Transverse colon (tissue), 4 donors: ENCODE results near the gene MED27. TPM values are rescaled to one million over a fixed set of nuclear protein-coding genes. Genes with fewer than 3 reads are reported as not detected.

Experiments used
- DNase-seq: peaks from one replicate; pipeline ENCODE4 v3.0.0-alpha.2; 2019
- H3K27ac ChIP-seq, 4 donors: fragments of 200-600 bp; sonication (generic); 2 replicates each; pipeline ENCODE4 v1.5.1; 2016 to 2018; ENCODE audit warnings: inconsistent platforms in 4 of 4
- H3K27me3 ChIP-seq: fragments of 200-600 bp; sonication (generic); 2 replicates; pipeline ENCODE4 v1.5.1; 2017; ENCODE audit warnings: inconsistent platforms
- H3K36me3 ChIP-seq, 4 donors: fragments of 200-600 bp; sonication (generic); 2 replicates each; pipeline ENCODE4 v1.5.1; 2017 to 2019; ENCODE audit warnings: inconsistent platforms in 4 of 4
- H3K4me1 ChIP-seq, 4 donors: fragments of 200-600 bp; sonication (generic); 2 replicates each; pipeline ENCODE4 v1.5.1; 2017 to 2020; ENCODE audit warnings: inconsistent platforms in 4 of 4
- H3K4me3 ChIP-seq, 4 donors: fragments of 200-600 bp; sonication (generic); 1 replicate in 1 of 4; 2 replicates in 3 of 4; pipeline versions ENCODE4 v1.5.1 to v1.6.1; 2017 to 2019; ENCODE audit warnings: inconsistent platforms in 4 of 4
- H3K9me3 ChIP-seq, 2 donors: fragments of 200-600 bp; sonication (generic); 2 replicates each; pipeline ENCODE4 v1.5.1; 2017 to 2019; ENCODE audit warnings: inconsistent platforms in 2 of 2
- CTCF ChIP-seq, 5 experiments: fragments of 200-600 bp in 3 of 5; fragments of 450-650 bp in 2 of 5; sonication (generic) in 3 of 5; IDR thresholded peaks; 1 replicate in 2 of 5; 2 replicates in 3 of 5; pipeline ENCODE4 v1.5.1; 2016 to 2017; ENCODE audit warnings: antibody characterized with exemption in 5 of 5, inconsistent platforms in 3 of 5, mild to moderate bottlenecking in 2 of 5, moderate library complexity in 1 of 5
- EP300 ChIP-seq: sonication (generic); formaldehyde crosslinking; IDR thresholded peaks from one replicate; pipeline ENCODE4 v1.6.1; 2017; ENCODE audit warnings: antibody characterized with exemption, low read depth
- POLR2A ChIP-seq: fragments of 450-650 bp; IDR thresholded peaks from one replicate; pipeline ENCODE4 v1.6.1; 2016; ENCODE audit warnings: antibody characterized with exemption, mild to moderate bottlenecking, moderate library complexity
- POLR2AphosphoS5 ChIP-seq, 3 donors: sonication (generic); formaldehyde crosslinking; IDR thresholded peaks; one replicate each; pipeline ENCODE4 v1.6.1; 2016; ENCODE audit warnings: antibody characterized with exemption in 3 of 3
- WGBS, 2 donors: methylation state at CpG; one replicate each; pipeline ENCODE4 v1.1.5; 2018; ENCODE audit warnings: low coverage in 1 of 2; 5-methylcytosine and 5-hydroxymethylcytosine counted together
- in situ Hi-C, 4 donors: fragments of 200-750 bp; cut with MboI; loops; one replicate each; pipeline versions ENCODE4 v1.15.0 to v1.15.1; 2017; ENCODE audit warnings: low sequenced_read_pairs in 3 of 4, low pct_ligation_motif_present in 1 of 4, low pct_unique_long_range_greater_than_20kb in 1 of 4
- intact Hi-C: fragments of 100-400 bp; cut with DNase I; formaldehyde crosslinking; loops from one replicate; pipeline ENCODE4 v1.15.1; 2023; ENCODE audit warnings: low total_unique reads
- total RNA-seq, 4 donors: library from RNA; depleted of rRNA; stranded (reverse); fragments of >200 nt; gene quantifications; one replicate each; pipeline ENCODE4 v1.1.0, GENCODE V29; 2016

Gene MED27
- total RNA-seq, 4 donors from 2014 or later, result 2.6 to 12.6 (median 7.1) TPM

DNA sequence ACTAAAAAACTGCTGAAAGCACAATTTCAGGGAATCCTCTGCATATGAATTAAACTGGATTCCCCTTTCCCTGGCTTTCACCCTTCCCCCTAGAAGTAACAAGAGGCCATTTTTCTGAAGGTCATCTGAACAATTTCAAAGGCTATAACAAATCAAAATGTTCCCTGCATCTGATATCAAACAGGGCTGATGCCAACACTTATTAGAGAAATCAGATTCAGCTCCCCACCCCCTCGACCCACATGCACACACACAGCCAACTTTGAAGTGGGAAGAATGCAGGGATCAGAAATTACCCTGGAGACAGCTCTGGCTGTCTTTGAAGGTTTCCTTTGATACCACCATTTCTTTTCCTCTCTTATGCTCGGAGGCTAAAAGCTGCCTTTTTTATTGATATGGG, 190.7 kb downstream of the MED27 start:
- no peak for DNase-seq
- TF ChIP-seq POLR2A (no peak), CTCF (IDR thresholded peaks at IDR 0.05) (no peak), EP300 (no peak), POLR2AphosphoS5 (IDR thresholded peaks at IDR 0.05) (no peak)
- WGBS, 2 donors, result 92% methylated on average over 2 of the region's 2 CpGs; no CpG with 5 or more reads in 1 of the 2 donors
- intact Hi-C loops (no loop called here), in situ Hi-C loops (no loop called here)
- no peaks in the 10 kb centered on the region for H3K9me3 ChIP-seq
- peaks cover 0 to 11% (median 0%) of the 10 kb centered on the region in 4 donors for H3K4me1 ChIP-seq
- no peak overlapping the region for H3K4me3 ChIP-seq
- no peaks in the 10 kb centered on the region for H3K36me3 ChIP-seq
- no peak overlapping the region for H3K27ac ChIP-seq
- H3K27me3 ChIP-seq, result no peaks in the 10 kb centered on the region

GRCh38 chr9:131887680-131888079, 192.0 kb downstream of the MED27 start:
- TF ChIP-seq POLR2A, result no peak
- TF ChIP-seq POLR2AphosphoS5 (IDR thresholded peaks at IDR 0.05), result no peak
- TF ChIP-seq CTCF (IDR thresholded peaks at IDR 0.05), result no peak
- TF ChIP-seq EP300, result no peak
- H3K27ac ChIP-seq, result no peak overlapping the region
- no peak overlapping the region for H3K4me3 ChIP-seq
- in situ Hi-C loops, result no loop called here
- WGBS, 2 donors, result 76 to 100% methylated on average over 1 to 2 of the region's 2 CpGs
- intact Hi-C loops, result no loop called here
- peaks cover 0 to 11% (median 0%) of the 10 kb centered on the region in 4 donors for H3K4me1 ChIP-seq
- no peaks in the 10 kb centered on the region for H3K27me3 ChIP-seq
- DNase-seq, result no peak
- no peaks in the 10 kb centered on the region for H3K36me3 ChIP-seq
- no peaks in the 10 kb centered on the region for H3K9me3 ChIP-seq

- Histone ChIP-seq H3K27ac (no peak overlapping the region), H3K4me3 (no peak overlapping the region), H3K4me1 (peaks cover 0 to 11% (median 0%) of the 10 kb centered on the region in 4 donors), H3K9me3 (no peaks in the 10 kb centered on the region), H3K27me3 (no peaks in the 10 kb centered on the region), H3K36me3 (no peaks in the 10 kb centered on the region)
- intact Hi-C loops (no loop called here), in situ Hi-C loops (no loop called here)
- WGBS, 2 donors, result 77 to 86% methylated on average over 1 to 2 of the region's 2 CpGs
- TF ChIP-seq EP300, result no peak
- TF ChIP-seq POLR2A, result no peak
- TF ChIP-seq POLR2AphosphoS5 (IDR thresholded peaks at IDR 0.05), result no peak
- no peak for TF ChIP-seq CTCF (IDR thresholded peaks at IDR 0.05)
- no peak for DNase-seq
These were observed 192.8 kb downstream of the MED27 start for GRCh38 chr9:131886826-131887225.

DNA sequence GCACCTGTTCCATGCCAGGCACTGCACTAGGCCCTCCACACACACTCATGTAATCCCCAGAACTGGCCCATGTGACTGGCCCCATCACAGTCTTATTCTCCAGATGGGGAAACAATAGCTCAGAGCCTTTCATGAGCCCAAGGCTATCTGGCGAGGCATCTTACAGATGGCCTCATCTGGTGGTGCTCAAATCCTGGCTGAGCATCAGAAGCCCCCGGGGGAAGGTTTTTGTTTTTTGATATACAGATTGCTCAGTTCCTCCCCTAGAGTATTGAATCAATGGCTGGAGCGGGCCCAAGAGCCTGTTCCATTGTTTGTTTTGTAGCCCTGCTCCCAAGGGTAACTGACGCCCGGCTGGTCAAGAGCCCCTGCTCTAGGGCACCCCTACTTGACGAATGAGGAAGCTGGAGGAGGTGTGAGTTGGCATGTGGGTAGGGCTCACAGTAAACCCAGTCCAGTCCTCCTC, 194.5 kb downstream of the MED27 start:
- H3K9me3 ChIP-seq, result no peaks in the 10 kb centered on the region
- WGBS, 2 donors, result 82% methylated on average over 6 of the region's 6 CpGs; no CpG with 5 or more reads in 1 of the 2 donors
- TF ChIP-seq POLR2AphosphoS5 (IDR thresholded peaks at IDR 0.05), result no peak
- no peak for TF ChIP-seq POLR2A
- no peak for TF ChIP-seq CTCF (IDR thresholded peaks at IDR 0.05)
- no peak for TF ChIP-seq EP300
- DNase-seq, result no peak
- intact Hi-C loops (no loop called here), in situ Hi-C loops (no loop called here)
- H3K4me3 ChIP-seq, result no peak overlapping the region
- H3K36me3 ChIP-seq, result no peaks in the 10 kb centered on the region
- H3K27ac ChIP-seq, result no peak overlapping the region
- H3K4me1 ChIP-seq, result peaks cover 0 to 11% (median 0%) of the 10 kb centered on the region in 4 donors
- no peaks in the 10 kb centered on the region for H3K27me3 ChIP-seq
